PC-3 (cell line): ENCODE data around the gene OPA3.

Experiments
- EZH2 ChIP-seq: fragments of 300-600 bp; sonication (generic); IDR thresholded peaks from one replicate; pipeline ENCODE4 v1.6.1; 2017; ENCODE audit warnings: antibody characterized with exemption, mild to moderate bottlenecking, low read length; ENCODE audit not compliant: unreplicated experiment
- EZH2phosphoT487 ChIP-seq: fragments of 300-600 bp; sonication (generic); IDR thresholded peaks from 2 replicates; pipeline ENCODE4 v1.6.1; 2018; ENCODE audit warnings: mild to moderate bottlenecking, antibody characterized with exemption, low read length, borderline replicate concordance
- TF ChIP-seq, protein P1 (sequence below): fragments of 300-600 bp; sonication (generic); conservative IDR thresholded peaks from 2 replicates; pipeline ENCODE4 v1.5.1; 2017; ENCODE audit warnings: antibody characterized with exemption, low read depth, mild to moderate bottlenecking, low read length

- TF ChIP-seq, protein P1, sequence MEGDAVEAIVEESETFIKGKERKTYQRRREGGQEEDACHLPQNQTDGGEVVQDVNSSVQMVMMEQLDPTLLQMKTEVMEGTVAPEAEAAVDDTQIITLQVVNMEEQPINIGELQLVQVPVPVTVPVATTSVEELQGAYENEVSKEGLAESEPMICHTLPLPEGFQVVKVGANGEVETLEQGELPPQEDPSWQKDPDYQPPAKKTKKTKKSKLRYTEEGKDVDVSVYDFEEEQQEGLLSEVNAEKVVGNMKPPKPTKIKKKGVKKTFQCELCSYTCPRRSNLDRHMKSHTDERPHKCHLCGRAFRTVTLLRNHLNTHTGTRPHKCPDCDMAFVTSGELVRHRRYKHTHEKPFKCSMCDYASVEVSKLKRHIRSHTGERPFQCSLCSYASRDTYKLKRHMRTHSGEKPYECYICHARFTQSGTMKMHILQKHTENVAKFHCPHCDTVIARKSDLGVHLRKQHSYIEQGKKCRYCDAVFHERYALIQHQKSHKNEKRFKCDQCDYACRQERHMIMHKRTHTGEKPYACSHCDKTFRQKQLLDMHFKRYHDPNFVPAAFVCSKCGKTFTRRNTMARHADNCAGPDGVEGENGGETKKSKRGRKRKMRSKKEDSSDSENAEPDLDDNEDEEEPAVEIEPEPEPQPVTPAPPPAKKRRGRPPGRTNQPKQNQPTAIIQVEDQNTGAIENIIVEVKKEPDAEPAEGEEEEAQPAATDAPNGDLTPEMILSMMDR: no peak
- TF ChIP-seq EZH2phosphoT487 (no peak), EZH2 (no peak)
Observed at GRCh38 chr19:45517238-45517637, 67.4 kb downstream of the OPA3 start.
